HepG2 (cell line): ENCODE measurements around the gene USP32. TPM values are rescaled to one million over a fixed set of nuclear protein-coding genes. Genes with fewer than 3 reads are reported as not detected.
A peak's percentile ranks its signal among the peaks of the same experiment; 100 is the strongest.

Experiments
- CREM ChIP-seq, 2 experiments: sonication (generic) in 1 of 2; formaldehyde crosslinking in 1 of 2; IDR thresholded peaks; 2 replicates each; pipeline versions ENCODE4 v1.4.0 to v1.6.1; 2016 to 2020; ENCODE audit warnings: antibody characterized with exemption in 1 of 2, mild to moderate bottlenecking in 1 of 2, missing genetic modification reagents in 1 of 2
- ELK4 ChIP-seq: sonication (generic); formaldehyde crosslinking; IDR thresholded peaks from 2 replicates; pipeline ENCODE4 v1.9.0; 2021; ENCODE audit warnings: missing genetic modification reagents, borderline replicate concordance
- HDAC6 ChIP-seq: fragments of 200-600 bp; sonication (generic); IDR thresholded peaks from 2 replicates; pipeline ENCODE4 v1.7.0; 2017; ENCODE audit warnings: mild to moderate bottlenecking, antibody characterized with exemption, low read length, low read depth
- HOXA7 ChIP-seq: sonication (generic); formaldehyde crosslinking; IDR thresholded peaks from 2 replicates; pipeline ENCODE4 v1.8.1; 2022; ENCODE audit warnings: mild to moderate bottlenecking, missing genetic modification reagents, moderate library complexity
- JUN ChIP-seq: sonication (generic); formaldehyde crosslinking; IDR thresholded peaks from 2 replicates; pipeline ENCODE4 v1.4.0; 2020; ENCODE audit warnings: mild to moderate bottlenecking, missing genetic modification reagents
- KAT7 ChIP-seq: IDR thresholded peaks from 2 replicates; pipeline ENCODE4 v1.6.1; 2018; ENCODE audit warnings: borderline replicate concordance, missing compliant biosample characterization
- LBX2 ChIP-seq: sonication (generic); formaldehyde crosslinking; IDR thresholded peaks from 2 replicates; pipeline ENCODE4 v1.5.0; 2020; ENCODE audit warnings: missing genetic modification reagents, mild to moderate bottlenecking, borderline replicate concordance
- REL ChIP-seq: sonication (generic); formaldehyde crosslinking; conservative IDR thresholded peaks from 2 replicates; pipeline ENCODE4 v1.8.0; 2022; ENCODE audit warnings: mild to moderate bottlenecking, missing genetic modification reagents, moderate library complexity
- SP2 ChIP-seq: sonication (generic); formaldehyde crosslinking; IDR thresholded peaks from 2 replicates; pipeline ENCODE4 v1.5.1; 2020; ENCODE audit warnings: mild to moderate bottlenecking, missing genetic modification reagents
- ZBTB43 ChIP-seq: sonication (generic); formaldehyde crosslinking; conservative IDR thresholded peaks from 2 replicates; pipeline ENCODE4 v1.4.0; 2020; ENCODE audit warnings: missing genetic modification reagents
- ZC3H4 ChIP-seq: sonication (generic); formaldehyde crosslinking; IDR thresholded peaks from 2 replicates; pipeline ENCODE4 v1.4.0; 2020; ENCODE audit warnings: missing genetic modification reagents, borderline replicate concordance
- ZKSCAN1 ChIP-seq: fragments of 150-350 bp; IDR thresholded peaks from 2 replicates; pipeline ENCODE4 v1.6.1; 2014; ENCODE audit warnings: low read length
- ZNF333 ChIP-seq: sonication (generic); formaldehyde crosslinking; IDR thresholded peaks from 2 replicates; pipeline ENCODE4 v1.4.0; 2020; ENCODE audit warnings: mild to moderate bottlenecking, missing genetic modification reagents, borderline replicate concordance
- ZNF335 ChIP-seq: sonication (generic); formaldehyde crosslinking; IDR thresholded peaks from 2 replicates; pipeline ENCODE4 v1.4.0; 2020; ENCODE audit warnings: missing genetic modification reagents
- ZNF574 ChIP-seq: sonication (generic); formaldehyde crosslinking; IDR thresholded peaks from 2 replicates; pipeline ENCODE4 v1.4.0; 2020; ENCODE audit warnings: missing genetic modification reagents
- ZSCAN29 ChIP-seq: sonication (generic); formaldehyde crosslinking; conservative IDR thresholded peaks from 2 replicates; pipeline ENCODE4 v1.4.0; 2020; ENCODE audit warnings: mild to moderate bottlenecking, missing genetic modification reagents
- polyA plus RNA-seq, 8 experiments: library from polyadenylated mRNA; depleted of rRNA in 3 of 8; stranded (reverse) in 7 of 8; unstranded in 1 of 8; fragments of >200 nt; fragmentation: Illumina TruSeq in 4 of 8; extraction: Trizol in 4 of 8; gene quantifications; 2 replicates each; pipeline versions ENCODE4 v1.2.1 to v1.2.3, GENCODE V29; 2011 to 2016; ENCODE audit warnings: low read depth in 4 of 8, missing spikeins in 1 of 8, mixed read lengths in 1 of 8; ENCODE audit not compliant: insufficient read depth in 1 of 8
- total RNA-seq, 5 experiments: library from RNA; depleted of rRNA; stranded (reverse); fragments of >200 nt; fragmentation: Illumina TruSeq; extraction: Trizol; gene quantifications; 2 replicates each; pipeline ENCODE4 v1.2.3, GENCODE V29; 2016; ENCODE audit warnings: low read depth in 1 of 5
- TF ChIP-seq, protein P1 (sequence below): IDR thresholded peaks from 2 replicates; pipeline ENCODE4 v1.6.1; 2018; ENCODE audit warnings: missing genetic modification reagents
- TF ChIP-seq, protein P2 (sequence below): sonication (generic); formaldehyde crosslinking; IDR thresholded peaks from 2 replicates; pipeline ENCODE4 v1.4.0; 2020; ENCODE audit warnings: mild to moderate bottlenecking, missing genetic modification reagents

Gene USP32
- total and polyA plus RNA-seq, 2 of the 13 experiments (the other 11 are each of a cell fraction or from before 2014, with no cell fraction given) = 24.9 to 39.9 TPM

- TF ChIP-seq ELK4 (CRISPR knock-in tag) (no peak; the same call in 1 of the 2 replicates), LBX2 (peak; percentile 94; the same call in 1 of the 2 replicates), JUN (CRISPR knock-in tag) (0 out of 2 replicates have a peak, but pooled peaks have one; percentile 53), ZSCAN29 (CRISPR knock-in tag) (no peak), HOXA7 (CRISPR knock-in tag) (no peak), REL (CRISPR knock-in tag) (peak; percentile 95), ZKSCAN1 (0 out of 2 replicates have a peak, but pooled peaks have one; percentile 15), KAT7 (CRISPR knock-in tag) (peak; percentile 56; the same call in 1 of the 2 replicates), ZC3H4 (CRISPR knock-in tag) (peak; percentile 76; the same call in 1 of the 2 replicates), ZNF335 (CRISPR knock-in tag) (peak; percentile 92; the same call in 1 of the 2 replicates), CREM (IDR thresholded peaks at IDR 0.05) (0 out of 2 replicates have a peak, but pooled peaks have one; percentile 29), CREM (CRISPR knock-in tag; IDR thresholded peaks at IDR 0.05) (no peak), ZNF574 (CRISPR knock-in tag) (peak; percentile 91), SP2 (peak; percentile 57), ZNF333 (CRISPR knock-in tag) (peak; percentile 99), HDAC6 (no peak), ZBTB43 (peak; percentile 93)
- TF ChIP-seq, protein P1, sequence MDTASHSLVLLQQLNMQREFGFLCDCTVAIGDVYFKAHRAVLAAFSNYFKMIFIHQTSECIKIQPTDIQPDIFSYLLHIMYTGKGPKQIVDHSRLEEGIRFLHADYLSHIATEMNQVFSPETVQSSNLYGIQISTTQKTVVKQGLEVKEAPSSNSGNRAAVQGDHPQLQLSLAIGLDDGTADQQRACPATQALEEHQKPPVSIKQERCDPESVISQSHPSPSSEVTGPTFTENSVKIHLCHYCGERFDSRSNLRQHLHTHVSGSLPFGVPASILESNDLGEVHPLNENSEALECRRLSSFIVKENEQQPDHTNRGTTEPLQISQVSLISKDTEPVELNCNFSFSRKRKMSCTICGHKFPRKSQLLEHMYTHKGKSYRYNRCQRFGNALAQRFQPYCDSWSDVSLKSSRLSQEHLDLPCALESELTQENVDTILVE (CRISPR knock-in tag) = peak; percentile 97
- TF ChIP-seq, protein P2, sequence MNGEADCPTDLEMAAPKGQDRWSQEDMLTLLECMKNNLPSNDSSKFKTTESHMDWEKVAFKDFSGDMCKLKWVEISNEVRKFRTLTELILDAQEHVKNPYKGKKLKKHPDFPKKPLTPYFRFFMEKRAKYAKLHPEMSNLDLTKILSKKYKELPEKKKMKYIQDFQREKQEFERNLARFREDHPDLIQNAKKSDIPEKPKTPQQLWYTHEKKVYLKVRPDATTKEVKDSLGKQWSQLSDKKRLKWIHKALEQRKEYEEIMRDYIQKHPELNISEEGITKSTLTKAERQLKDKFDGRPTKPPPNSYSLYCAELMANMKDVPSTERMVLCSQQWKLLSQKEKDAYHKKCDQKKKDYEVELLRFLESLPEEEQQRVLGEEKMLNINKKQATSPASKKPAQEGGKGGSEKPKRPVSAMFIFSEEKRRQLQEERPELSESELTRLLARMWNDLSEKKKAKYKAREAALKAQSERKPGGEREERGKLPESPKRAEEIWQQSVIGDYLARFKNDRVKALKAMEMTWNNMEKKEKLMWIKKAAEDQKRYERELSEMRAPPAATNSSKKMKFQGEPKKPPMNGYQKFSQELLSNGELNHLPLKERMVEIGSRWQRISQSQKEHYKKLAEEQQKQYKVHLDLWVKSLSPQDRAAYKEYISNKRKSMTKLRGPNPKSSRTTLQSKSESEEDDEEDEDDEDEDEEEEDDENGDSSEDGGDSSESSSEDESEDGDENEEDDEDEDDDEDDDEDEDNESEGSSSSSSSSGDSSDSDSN (CRISPR knock-in tag) = peak; percentile 91
Measured at GRCh38 chr17:60139438-60140285, 252.3 kb downstream of the USP32 start (continued).
